ENCODE measurements around the gene PDIA5.

- TF ChIP-seq, protein P1, sequence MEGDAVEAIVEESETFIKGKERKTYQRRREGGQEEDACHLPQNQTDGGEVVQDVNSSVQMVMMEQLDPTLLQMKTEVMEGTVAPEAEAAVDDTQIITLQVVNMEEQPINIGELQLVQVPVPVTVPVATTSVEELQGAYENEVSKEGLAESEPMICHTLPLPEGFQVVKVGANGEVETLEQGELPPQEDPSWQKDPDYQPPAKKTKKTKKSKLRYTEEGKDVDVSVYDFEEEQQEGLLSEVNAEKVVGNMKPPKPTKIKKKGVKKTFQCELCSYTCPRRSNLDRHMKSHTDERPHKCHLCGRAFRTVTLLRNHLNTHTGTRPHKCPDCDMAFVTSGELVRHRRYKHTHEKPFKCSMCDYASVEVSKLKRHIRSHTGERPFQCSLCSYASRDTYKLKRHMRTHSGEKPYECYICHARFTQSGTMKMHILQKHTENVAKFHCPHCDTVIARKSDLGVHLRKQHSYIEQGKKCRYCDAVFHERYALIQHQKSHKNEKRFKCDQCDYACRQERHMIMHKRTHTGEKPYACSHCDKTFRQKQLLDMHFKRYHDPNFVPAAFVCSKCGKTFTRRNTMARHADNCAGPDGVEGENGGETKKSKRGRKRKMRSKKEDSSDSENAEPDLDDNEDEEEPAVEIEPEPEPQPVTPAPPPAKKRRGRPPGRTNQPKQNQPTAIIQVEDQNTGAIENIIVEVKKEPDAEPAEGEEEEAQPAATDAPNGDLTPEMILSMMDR (IDR thresholded peaks at IDR 0.05), result no peak
- TF ChIP-seq POLR2A (IDR thresholded peaks at IDR 0.05) (no peak), EP300 (IDR thresholded peaks at IDR 0.05) (no peak), POLR2AphosphoS5 (IDR thresholded peaks at IDR 0.05) (no peak)
Measured at GRCh38 chr3:123099331-123100192, 32.7 kb downstream of the PDIA5 start.

Measured in sigmoid colon (tissue), 4 donors.